H9 (cell line): Measurements from ENCODE around the gene CERCAM. TPM values are rescaled to one million over a fixed set of nuclear protein-coding genes. Genes with fewer than 3 reads are reported as not detected.
A peak's percentile ranks its signal among the peaks of the same experiment; 100 is the strongest.

Source experiments
- DNase-seq: peaks from one replicate; pipeline ENCODE4 v3.0.0-alpha.2; 2017
- H2AFZ ChIP-seq: one replicate; pipeline ENCODE4 v1.6.1; 2013; ENCODE audit warnings: mild to moderate bottlenecking, low read length, control low read depth, moderate library complexity
- H2AK5ac ChIP-seq: 2 replicates; pipeline ENCODE4 v1.6.1; 2013; ENCODE audit warnings: low read length, control low read depth, mixed read lengths; ENCODE audit not compliant: insufficient read length
- H2BK120ac ChIP-seq: one replicate; pipeline ENCODE4 v1.6.1; 2013; ENCODE audit warnings: low read depth, mild to moderate bottlenecking, low read length, control low read depth, inconsistent platforms; ENCODE audit not compliant: poor library complexity, severe bottlenecking
- H2BK12ac ChIP-seq: 2 replicates; pipeline ENCODE4 v1.6.1; 2013; ENCODE audit warnings: low read length, control low read depth, mixed read lengths, low read depth; ENCODE audit not compliant: insufficient read length
- H2BK15ac ChIP-seq: 2 replicates; pipeline ENCODE4 v1.6.1; 2013; ENCODE audit warnings: low read depth, low read length, control low read depth
- H2BK20ac ChIP-seq: one replicate; pipeline ENCODE4 v1.6.1; 2013; ENCODE audit warnings: low read depth, mild to moderate bottlenecking, low read length, control low read depth, inconsistent platforms; ENCODE audit not compliant: poor library complexity, severe bottlenecking
- H2BK5ac ChIP-seq: 2 replicates; pipeline ENCODE4 v1.6.1; 2013; ENCODE audit warnings: low read length, control low read depth, mixed read lengths; ENCODE audit not compliant: insufficient read length
- H3K14ac ChIP-seq: 2 replicates; pipeline ENCODE4 v1.6.1; 2013; ENCODE audit warnings: low read length, control low read depth; ENCODE audit not compliant: insufficient read depth
- H3K18ac ChIP-seq: 2 replicates; pipeline ENCODE4 v1.6.1; 2013; ENCODE audit warnings: low read depth, mild to moderate bottlenecking, mixed read lengths, low read length, control low read depth; ENCODE audit not compliant: insufficient read length
- H3K23ac ChIP-seq: 2 replicates; pipeline ENCODE4 v1.6.1; 2013; ENCODE audit warnings: low read length, control low read depth, mixed read lengths, low read depth; ENCODE audit not compliant: insufficient read length
- H3K23me2 ChIP-seq: 2 replicates; pipeline ENCODE4 v1.6.1; 2013; ENCODE audit warnings: low read depth, mild to moderate bottlenecking, mixed read lengths, low read length, control low read depth; ENCODE audit not compliant: insufficient read length, poor library complexity, severe bottlenecking
- H3K27ac ChIP-seq: 2 replicates; pipeline ENCODE4 v1.5.1; 2013; ENCODE audit warnings: low read length, control low read depth, mixed read lengths, low read depth; ENCODE audit not compliant: insufficient read length
- H3K27me3 ChIP-seq: 2 replicates; pipeline ENCODE4 v1.6.1; 2013; ENCODE audit warnings: low read length, control low read depth, inconsistent platforms; ENCODE audit not compliant: insufficient read depth
- H3K4ac ChIP-seq: 2 replicates; pipeline ENCODE4 v1.6.1; 2013; ENCODE audit warnings: low read depth, mild to moderate bottlenecking, control low read depth, inconsistent platforms, low read length, moderate library complexity
- H3K4me1 ChIP-seq: 2 replicates; pipeline ENCODE4 v1.6.1; 2013; ENCODE audit warnings: low read length, control low read depth, inconsistent platforms; ENCODE audit not compliant: insufficient read depth
- H3K4me2 ChIP-seq: 2 replicates; pipeline ENCODE4 v1.6.1; 2013; ENCODE audit warnings: low read length, control low read depth, mixed read lengths; ENCODE audit not compliant: insufficient read length, insufficient read depth
- H3K56ac ChIP-seq: 2 replicates; pipeline ENCODE4 v1.6.1; 2013; ENCODE audit warnings: low read depth, mild to moderate bottlenecking, mixed read lengths, low read length, control low read depth; ENCODE audit not compliant: insufficient read length
- H3K79me1 ChIP-seq: 2 replicates; pipeline ENCODE4 v1.6.1; 2013; ENCODE audit warnings: low read depth, mild to moderate bottlenecking, moderate library complexity, low read length, control low read depth, inconsistent platforms; ENCODE audit not compliant: insufficient read depth, poor library complexity, severe bottlenecking
- H3K79me2 ChIP-seq: 2 replicates; pipeline ENCODE4 v1.6.1; 2013; ENCODE audit warnings: low read length, control low read depth, inconsistent platforms; ENCODE audit not compliant: insufficient read depth
- H3K9ac ChIP-seq: 2 replicates; pipeline ENCODE4 v1.6.1; 2013; ENCODE audit warnings: low read length, control low read depth, mixed read lengths; ENCODE audit not compliant: insufficient read length; ENCODE audit errors: extremely low read depth
- H3K9me3 ChIP-seq: one replicate; pipeline ENCODE4 v1.6.1; 2013; ENCODE audit warnings: low read depth, low read length, inconsistent platforms; ENCODE audit not compliant: control insufficient read depth
- H3T11ph ChIP-seq: one replicate; pipeline ENCODE4 v1.6.1; 2013; ENCODE audit warnings: mild to moderate bottlenecking, low read length, control low read depth, inconsistent platforms
- H4K20me1 ChIP-seq: one replicate; pipeline ENCODE4 v1.6.1; 2013; ENCODE audit not compliant: control insufficient read depth, insufficient read length, insufficient read depth
- H4K5ac ChIP-seq: 2 replicates; pipeline ENCODE4 v1.6.1; 2013; ENCODE audit warnings: low read depth, mild to moderate bottlenecking, mixed read lengths, low read length, control low read depth; ENCODE audit not compliant: insufficient read length
- H4K8ac ChIP-seq: replicated peaks from 2 replicates; pipeline ENCODE4 v1.6.1; 2013; ENCODE audit warnings: low read length, control low read depth, mixed read lengths, low read depth; ENCODE audit not compliant: insufficient read length
- H4K91ac ChIP-seq: 2 replicates; pipeline ENCODE4 v1.6.1; 2013; ENCODE audit warnings: low read depth, mild to moderate bottlenecking, moderate library complexity, mixed read lengths, low read length, control low read depth; ENCODE audit not compliant: insufficient read length
- H3K27ac Mint-ChIP-seq, 3 experiments: 2 replicates in 2 of 3; 3 replicates in 1 of 3; pipeline ENCODE4 v1.8.0; 2020 to 2021; ENCODE audit warnings: mixed read lengths in 3 of 3, mild to moderate bottlenecking in 1 of 3, moderate library complexity in 1 of 3
- H3K27me3 Mint-ChIP-seq: 2 replicates; pipeline ENCODE4 v1.8.0; 2021; ENCODE audit warnings: low read depth, mild to moderate bottlenecking, moderate library complexity, mixed read lengths
- H3K36me3 Mint-ChIP-seq, 3 experiments: 2 replicates in 2 of 3; 3 replicates in 1 of 3; pipeline ENCODE4 v1.8.0; 2020 to 2021; ENCODE audit warnings: low read depth in 3 of 3, mixed read lengths in 3 of 3; ENCODE audit not compliant: insufficient read depth in 1 of 3
- H3K4me1 Mint-ChIP-seq, 2 experiments: 2 replicates each; pipeline ENCODE4 v1.8.0; 2020; ENCODE audit warnings: mixed read lengths in 2 of 2
- H3K4me3 Mint-ChIP-seq, 2 experiments: 2 replicates in 1 of 2; 3 replicates in 1 of 2; pipeline ENCODE4 v1.8.0; 2020 to 2021; ENCODE audit warnings: mild to moderate bottlenecking in 2 of 2, mixed read lengths in 2 of 2, moderate library complexity in 1 of 2
- H3K9me3 Mint-ChIP-seq, 2 experiments: 2 replicates in 1 of 2; 3 replicates in 1 of 2; pipeline ENCODE4 v1.8.0; 2020; ENCODE audit warnings: mild to moderate bottlenecking in 2 of 2, mixed read lengths in 2 of 2, moderate library complexity in 1 of 2
- CTCF ChIP-seq: fragments of 200-600 bp; sonication (generic); conservative IDR thresholded peaks from 3 replicates; pipeline ENCODE4 v1.8.0; 2021; ENCODE audit warnings: antibody characterized with exemption, mild to moderate bottlenecking
- WGBS: extraction: QIAGEN DNeasy Blood & Tissue Kit; methylation state at CpG from one replicate; pipeline ENCODE4 v1.1.7; 2013; ENCODE audit warnings: missing lambda C conversion rate, low lambda C conversion rate, mixed read lengths; ENCODE audit not compliant: insufficient read length; ENCODE audit errors: extremely low coverage; 5-methylcytosine and 5-hydroxymethylcytosine counted together
- total RNA-seq: library from RNA; stranded (reverse); gene quantifications from 2 replicates; pipeline ENCODE4 v1.2.1, GENCODE V29; 2021

The CERCAM gene
- total RNA-seq, 1 experiment from 2014 or later, result 5.4 TPM

- Histone ChIP-seq H3K4ac (no peak overlapping the region), H3K9ac (no peak overlapping the region)
These were observed 36.0 kb downstream of the CERCAM start for GRCh38 chr9:128456613-128457061.

More at GRCh38 chr9:128456613-128457061, 36.0 kb downstream of the CERCAM start:
- Histone ChIP-seq H4K91ac (no peak overlapping the region), H2BK5ac (no peak overlapping the region), H3K27ac (no peak overlapping the region), H3K23ac (no peak overlapping the region), H3K79me2 (no peaks in the 10 kb centered on the region), H2AK5ac (no peak overlapping the region), H3K9me3 (no peaks in the 10 kb centered on the region), H4K20me1 (no peaks in the 10 kb centered on the region), H3T11ph (no peak overlapping the region), H2BK120ac (no peak overlapping the region), H2BK12ac (no peak overlapping the region), H3K23me2 (peaks cover 12% of the 10 kb centered on the region), H3K27me3 (peaks cover 19% of the 10 kb centered on the region; the same call in 1 of the 2 replicates), H3K4me1 (no peaks in the 10 kb centered on the region), H2BK15ac (no peak overlapping the region), H3K79me1 (no peaks in the 10 kb centered on the region), H3K18ac (peak overlapping the region; percentile 38), H4K8ac (no peak overlapping the region), H3K14ac (peak overlapping the region; percentile 60; the same call in 1 of the 2 replicates), H4K5ac (no peak overlapping the region), H3K56ac (no peak overlapping the region), H2AFZ (no peak overlapping the region), H3K4me2 (peak overlapping the region; percentile 80), H2BK20ac (no peak overlapping the region)
- H3K4me1 Mint-ChIP-seq, result peaks cover 8 to 11% of the 10 kb centered on the region in 2 experiments
- peak; percentile 76 for DNase-seq
- peak overlapping the region; percentile 78 to 89 for H3K4me3 Mint-ChIP-seq
- no CpG with 5 or more reads among the region's 48 CpGs for WGBS
- no peak for TF ChIP-seq CTCF
- peaks cover 88% of the 10 kb centered on the region for H3K27me3 Mint-ChIP-seq
- peaks cover 0 to 3% of the 10 kb centered on the region in 2 experiments; a peak in 1 of 5 replicates for H3K9me3 Mint-ChIP-seq
- H3K36me3 Mint-ChIP-seq, result peaks cover 15 to 25% (median 24%) of the 10 kb centered on the region in 3 experiments; a peak in 6 of 7 replicates
- no peak overlapping the region for H3K27ac Mint-ChIP-seq
